K562 (cell line): ENCODE results near the gene LDLR. TPM values are rescaled to one million over a fixed set of nuclear protein-coding genes. Genes with fewer than 3 reads are reported as not detected.
"Not testable (repeated sequence)": the region's sequence is repeated elsewhere in the genome, so short reads cannot be mapped to it uniquely, and the experiment has no call there.

Source experiments
- ATAC-seq: fragments of 200-7000 bp; cut with Tn5 transposase; 3 replicates; pipeline ENCODE4 v1.9.1; 2020; ENCODE audit warnings: moderate library complexity
- BruUV-seq: library from RNA; stranded (reverse); fragments of 400-500 nt; replicated peaks from 2 replicates; lab custom pipeline; 2021; lab: Mats Ljungman, UMichigan
- CTCF ChIA-PET: fragments of 300-600 bp; formaldehyde crosslinking; extraction: SDS; loops from one replicate; lab custom pipeline; 2021; ENCODE audit warnings: low intra/inter-chr PET ratio; lab: Yijun Ruan, JAX
- POLR2A ChIA-PET: fragments of 300-600, 350-650 bp; sonication (Branson Sonifier 250); formaldehyde crosslinking; extraction: SDS; loops from one replicate; lab custom pipeline; 2021; ENCODE audit warnings: antibody characterized with exemption, inconsistent platforms; lab: Yijun Ruan, JAX
- DNase-seq, 4 experiments: peaks; one replicate each; pipeline versions ENCODE4 v3.0.0 to v3.0.0-alpha.2; 2011 to 2018; ENCODE audit warnings: low spot score in 3 of 4, mixed read lengths in 3 of 4; ENCODE audit errors: extremely low read depth in 1 of 4
- FAIRE-seq: peaks from 2 replicates; lab custom pipeline; 2011; peaks lifted over from hg19 to GRCh38; lab: Jason Lieb, UNC
- H2AFZ ChIP-seq: 2 replicates; pipeline ENCODE4 v1.6.0; 2011; ENCODE audit warnings: low read depth, low read length, control low read depth, inconsistent platforms
- H3K27ac ChIP-seq: fragments of 200-600 bp; 3 replicates; pipeline ENCODE4 v1.8.0; 2011; ENCODE audit warnings: low read depth, mild to moderate bottlenecking, control low read depth, inconsistent platforms, low read length, moderate library complexity, mixed read lengths; ENCODE audit errors: extremely low read depth
- H3K27me3 ChIP-seq, 2 experiments: fragments of 300-600 bp in 1 of 2; 2 replicates in 1 of 2; 3 replicates in 1 of 2; pipeline versions ENCODE4 v1.6.0 to v1.8.0; 2011; ENCODE audit warnings: inconsistent platforms in 2 of 2, low read length in 2 of 2, mild to moderate bottlenecking in 1 of 2, mixed read lengths in 1 of 2, moderate library complexity in 1 of 2; ENCODE audit not compliant: control insufficient read depth in 2 of 2, insufficient read depth in 2 of 2
- H3K36me3 ChIP-seq: fragments of 300-600 bp; 3 replicates; pipeline ENCODE4 v1.8.0; 2011; ENCODE audit warnings: mild to moderate bottlenecking, low read length, inconsistent platforms; ENCODE audit not compliant: control insufficient read depth, insufficient read depth
- H3K4me1 ChIP-seq, 2 experiments: fragments of 200-600 bp in 1 of 2; replicated peaks in 1 of 2; 2 replicates in 1 of 2; 3 replicates in 1 of 2; pipeline versions ENCODE4 v1.5.1 to v1.8.0; 2011; ENCODE audit warnings: inconsistent platforms in 2 of 2, low read length in 2 of 2, mild to moderate bottlenecking in 1 of 2, mixed read lengths in 1 of 2, moderate library complexity in 1 of 2; ENCODE audit not compliant: control insufficient read depth in 2 of 2, insufficient read depth in 2 of 2
- H3K4me2 ChIP-seq: 2 replicates; pipeline ENCODE4 v1.6.1; 2011; ENCODE audit warnings: low read length, control low read depth, inconsistent platforms, mixed read lengths; ENCODE audit not compliant: insufficient read depth
- H3K4me3 ChIP-seq: fragments of 200-600 bp; sonication (generic), shearing (Covaris generic); 2 replicates; pipeline ENCODE4 v1.5.1; 2016; ENCODE audit warnings: control low read depth, inconsistent platforms
- H3K79me2 ChIP-seq: fragments of 200-600 bp; 3 replicates; pipeline ENCODE4 v1.8.0; 2011; ENCODE audit warnings: low read length, inconsistent platforms; ENCODE audit not compliant: control insufficient read depth, insufficient read depth
- H3K9ac ChIP-seq, 2 experiments: 2 replicates each; pipeline versions ENCODE4 v1.6.0 to v1.6.1; 2011; ENCODE audit warnings: low read depth in 2 of 2, low read length in 2 of 2, control low read depth in 1 of 2, inconsistent platforms in 1 of 2, mild to moderate bottlenecking in 1 of 2, mixed read lengths in 1 of 2; ENCODE audit not compliant: insufficient read depth in 1 of 2
- H3K9me1 ChIP-seq: one replicate; pipeline ENCODE4 v1.6.0; 2011; ENCODE audit warnings: inconsistent platforms, mild to moderate bottlenecking, low read length, moderate library complexity; ENCODE audit not compliant: control insufficient read depth, insufficient read depth
- H3K9me3 ChIP-seq: replicated peaks from 2 replicates; pipeline ENCODE4 v1.5.1; 2011; ENCODE audit warnings: low read depth, low read length, inconsistent platforms; ENCODE audit not compliant: control insufficient read depth, insufficient read depth
- H4K20me1 ChIP-seq: replicated peaks from 2 replicates; pipeline ENCODE4 v1.6.1; 2011; ENCODE audit warnings: low read length, inconsistent platforms, mixed read lengths; ENCODE audit not compliant: control insufficient read depth, insufficient read depth
- ATF7 ChIP-seq: fragments of 450-650 bp; IDR thresholded peaks from 2 replicates; pipeline ENCODE4 v1.7.1; 2014; ENCODE audit warnings: mild to moderate bottlenecking, moderate library complexity
- CBX1 ChIP-seq: sonication (generic); IDR thresholded peaks from 2 replicates; pipeline ENCODE4 v1.6.1; 2016; ENCODE audit warnings: antibody characterized with exemption, low read depth, mild to moderate bottlenecking
- CREM ChIP-seq: IDR thresholded peaks from 2 replicates; pipeline ENCODE4 v1.6.1; 2014; ENCODE audit warnings: antibody characterized with exemption, low read depth
- FUS ChIP-seq: fragments of 200-400 bp; formaldehyde crosslinking; optimal IDR thresholded peaks from 2 replicates; pipeline ENCODE3; 2017; ENCODE audit warnings: low read depth, low read length
- KLF10 ChIP-seq: fragments of 250-450 bp; sonication (Bioruptor Pico); IDR thresholded peaks from 2 replicates; pipeline ENCODE4 v1.6.1; 2021; ENCODE audit warnings: matching md5 sums
- LEF1 ChIP-seq: fragments of 450-650 bp; IDR thresholded peaks from 2 replicates; pipeline ENCODE4 v1.6.1; 2016; ENCODE audit warnings: mild to moderate bottlenecking
- MED1 ChIP-seq: sonication (generic); formaldehyde crosslinking; IDR thresholded peaks from 2 replicates; pipeline ENCODE4 v1.8.1; 2023; ENCODE audit warnings: missing genetic modification reagents, borderline replicate concordance
- RREB1 ChIP-seq: fragments of 250-450 bp; sonication (Bioruptor Pico); IDR thresholded peaks from 2 replicates; pipeline ENCODE4 v1.4.0; 2020
- RUNX1 ChIP-seq: sonication (generic); IDR thresholded peaks from 2 replicates; pipeline ENCODE4 v1.6.1; 2016; ENCODE audit warnings: antibody characterized with exemption, low read depth
- ZFPM2 ChIP-seq: fragments of 250-450 bp; sonication (Bioruptor Pico); IDR thresholded peaks from 2 replicates; pipeline ENCODE4 v1.5.1; 2022; ENCODE audit warnings: mild to moderate bottlenecking
- ZNF121 ChIP-seq: sonication (generic); formaldehyde crosslinking; conservative IDR thresholded peaks from 2 replicates; pipeline ENCODE4 v1.8.0; 2022; ENCODE audit warnings: missing genetic modification reagents
- ZNF778 ChIP-seq: fragments of 450-650 bp; formaldehyde crosslinking; IDR thresholded peaks from 2 replicates; pipeline ENCODE4 v1.4.0; 2020; ENCODE audit warnings: mild to moderate bottlenecking, moderate library complexity
- WGBS: fragments of 100-300 bp; shearing (Covaris generic); methylation state at CpG from one replicate; pipeline ENCODE4 v1.1.6; 2016; ENCODE audit warnings: low coverage, mixed read lengths; ENCODE audit not compliant: insufficient coverage; ENCODE audit errors: missing lambda C conversion rate; 5-methylcytosine and 5-hydroxymethylcytosine counted together
- in situ Hi-C: fragments of 300-500 bp; cut with MboI; formaldehyde crosslinking; loops from 4 replicates; pipeline ENCODE4 v1.15.0; 2018; ENCODE audit warnings: inconsistent platforms, mixed read lengths
- intact Hi-C: fragments of 100-400 bp; cut with micrococcal nuclease; formaldehyde crosslinking; loops from 2 replicates; pipeline ENCODE4 v1.14.2; 2022
- polyA plus RNA-seq, 8 experiments: library from polyadenylated mRNA; depleted of rRNA in 4 of 8; stranded (reverse) in 5 of 8; unstranded in 3 of 8; fragments of >200 nt; fragmentation: Nextera tagmentation in 2 of 8; fragmentation: Illumina TruSeq in 1 of 8; extraction: Ambion mirVana in 2 of 8; extraction: Trizol in 1 of 8; gene quantifications; 2 replicates each; pipeline versions ENCODE4 v1.2.1 to v1.2.3, GENCODE V29; 2011 to 2014; ENCODE audit warnings: inconsistent platforms in 1 of 8, missing spikeins in 1 of 8
- total RNA-seq, 7 experiments: library from RNA; depleted of rRNA in 6 of 7; stranded (reverse); fragments of >200 nt in 6 of 7; fragmentation: Illumina TruSeq in 2 of 7; extraction: Trizol in 2 of 7; gene quantifications; 2 replicates each; pipeline versions ENCODE4 v1.2.1 to v1.2.3, GENCODE V29; 2011 to 2021; ENCODE audit warnings: low replicate concordance in 1 of 7

Gene LDLR
- total and polyA plus RNA-seq, 9 of the 15 experiments (the other 6 are each of a cell fraction or from before 2014, with no cell fraction given), result 19.9 to 114 (median 56.3) TPM

- not testable (repeated sequence) for H3K27ac ChIP-seq, DNase-seq
Observed at GRCh38 chr19:11179145-11179465, 89.8 kb downstream of the LDLR start.

GRCh38 chr19:11179716-11180297 lies 90.5 kb downstream of the LDLR start:
- Histone ChIP-seq H3K36me3 (peaks cover 29% of the 10 kb centered on the region; the same call in 2 of the 3 replicates), H3K79me2 (no peaks in the 10 kb centered on the region), H3K27ac (no peak overlapping the region), H3K9me3 (no peaks in the 10 kb centered on the region), H3K4me3 (no peak overlapping the region), H2AFZ (no peak overlapping the region), H3K4me2 (no peak overlapping the region), H3K9me1 (no peaks in the 10 kb centered on the region), H3K9ac (no peak overlapping the region; a peak in 1 of 4 replicates), H3K27me3 (no peaks in the 10 kb centered on the region), H3K4me1 (peaks cover 0 to 5% of the 10 kb centered on the region in 2 experiments; a peak in 1 of 5 replicates), H4K20me1 (no peaks in the 10 kb centered on the region)
- no TSS peak for BruUV-seq
- ChIA-PET CTCF (no interaction called here), POLR2A (interaction anchor here (0.7 kb wide), 1 partner anchor 260 kb away, joined by 3 read pairs; no protein-coding TSS in a partner anchor)
- ATAC-seq (no peak), DNase-seq (no peak), FAIRE-seq (no peak)
- intact Hi-C loops, result no loop called here
- in situ Hi-C loops, result no loop called here
- 79% methylated on average over 11 of the region's 11 CpGs for WGBS
- no peak for TF ChIP-seq RUNX1
- TF ChIP-seq ZFPM2 (CRISPR knock-in tag), result no peak
- no peak for TF ChIP-seq RREB1 (CRISPR knock-in tag)
- no peak for TF ChIP-seq ZNF778
- TF ChIP-seq KLF10 (CRISPR knock-in tag), result no peak
- no peak for TF ChIP-seq LEF1
- no peak for TF ChIP-seq CBX1
- TF ChIP-seq CREM, result no peak
- TF ChIP-seq FUS, result no peak
- no peak for TF ChIP-seq ATF7
- TF ChIP-seq MED1 (CRISPR knock-in tag), result no peak

More at GRCh38 chr19:11179145-11179465, 89.8 kb downstream of the LDLR start:
- in situ Hi-C loops, H4K20me1 ChIP-seq, H3K27me3 ChIP-seq, POLR2A ChIA-PET, H3K9me1 ChIP-seq, H2AFZ ChIP-seq, BruUV-seq, H3K79me2 ChIP-seq, H3K4me1 ChIP-seq, H3K9ac ChIP-seq, H3K9me3 ChIP-seq, H3K4me3 ChIP-seq, H3K4me2 ChIP-seq, CTCF ChIA-PET, ATAC-seq, intact Hi-C loops, FAIRE-seq: not testable (repeated sequence)
- 100% methylated on average over 3 of the region's 9 CpGs for WGBS
- TF ChIP-seq ZNF121 (CRISPR knock-in tag), result peak; percentile 65
- H3K36me3 ChIP-seq, result peaks cover 36% of the 10 kb centered on the region; the same call in 2 of the 3 replicates
